Heart right ventricle (tissue), 16 donors: ENCODE data around the gene PCNT. TPM values are rescaled to one million over a fixed set of nuclear protein-coding genes. Genes with fewer than 3 reads are reported as not detected.
A peak's percentile ranks its signal among the peaks of the same experiment; 100 is the strongest.

Experiments used
- ATAC-seq, 8 donors: fragments of 200-7000 bp; cut with Tn5 transposase; one replicate each; pipeline ENCODE4 v1.9.1; 2020; ENCODE audit warnings: mild to moderate bottlenecking in 8 of 8, moderate library complexity in 8 of 8, moderate number of reproducible peaks in 1 of 8
- DNase-seq, 2 donors: peaks; one replicate each; pipeline ENCODE4 v3.0.0-alpha.2; 2020
- H3K27ac ChIP-seq, 10 donors: fragments of 200-600 bp; sonication (generic) in 2 of 10; one replicate each; pipeline versions ENCODE4 v1.5.0 to v1.8.0; 2020 to 2022; ENCODE audit warnings: mild to moderate bottlenecking in 3 of 10
- H3K27me3 ChIP-seq, 7 donors: fragments of 200-600 bp; one replicate each; pipeline ENCODE4 v1.8.0; 2021 to 2022; ENCODE audit warnings: mild to moderate bottlenecking in 2 of 7
- H3K36me3 ChIP-seq, 9 donors: fragments of 200-600 bp; sonication (generic) in 1 of 9; one replicate each; pipeline versions ENCODE4 v1.5.0 to v1.8.0; 2020 to 2022; ENCODE audit warnings: mild to moderate bottlenecking in 2 of 9
- H3K4me1 ChIP-seq, 9 donors: fragments of 200-600 bp; sonication (generic) in 1 of 9; one replicate each; pipeline versions ENCODE4 v1.5.0 to v1.8.0; 2020 to 2022; ENCODE audit warnings: mild to moderate bottlenecking in 4 of 9
- H3K4me3 ChIP-seq, 10 donors: fragments of 200-600 bp; sonication (generic) in 2 of 10; one replicate each; pipeline versions ENCODE4 v1.5.0 to v1.8.0; 2020 to 2022; ENCODE audit warnings: mild to moderate bottlenecking in 7 of 10, moderate library complexity in 2 of 10
- H3K9me3 ChIP-seq, 11 donors: fragments of 200-600 bp in 10 of 11; sonication (generic) in 2 of 11; one replicate each; pipeline versions ENCODE4 v1.5.0 to v1.8.0; 2013 to 2022; ENCODE audit warnings: mild to moderate bottlenecking in 2 of 11, control low read depth in 1 of 11, moderate library complexity in 1 of 11
- CTCF ChIP-seq, 9 donors: fragments of 200-600 bp; sonication (generic) in 2 of 9; IDR thresholded peaks; one replicate each; pipeline versions ENCODE4 v1.5.0 to v1.8.0; 2021 to 2022; ENCODE audit warnings: antibody characterized with exemption in 9 of 9, mild to moderate bottlenecking in 5 of 9, moderate library complexity in 1 of 9
- WGBS, 2 donors: extraction: QIAGEN DNeasy Blood & Tissue Kit; methylation state at CpG; one replicate each; pipeline ENCODE4 v1.1.7; 2013; ENCODE audit warnings: inconsistent platforms in 1 of 2; 5-methylcytosine and 5-hydroxymethylcytosine counted together
- intact Hi-C, 10 donors: fragments of 100-400 bp; cut with DNase I; formaldehyde crosslinking; loops; one replicate each; pipeline versions ENCODE4 v1.11.1 to v1.14.2; 2022
- polyA plus RNA-seq, 2 donors: library from polyadenylated mRNA; stranded (reverse); fragments of 200-250 nt; gene quantifications; one replicate each; pipeline ENCODE4 v1.2.3, GENCODE V29; 2013
- total RNA-seq, 10 donors: library from RNA; stranded (reverse); fragmentation: NEBNext Ultra II Directional in 3 of 10; extraction: Animal tissue kit (Norgen Biotek cat#: 25700) in 3 of 10; gene quantifications; one replicate each; pipeline versions ENCODE4 v1.2.1 to v1.2.4, GENCODE V29; 2021 to 2023
- donor health status: Arrhythmogenic right ventricular cardiomyopathy.
- donor health status: ischemic (EF 13 %, LVEDD 7.1; RV severe dilation, severe dysfunction).
- donor health status: healthy with polysubstance abuse.
- donor health status: DM: no; HTN: yes; CAD: no.
- donor health status: DM: no; HTN: no; CAD: no.
- donor health status: ischemic (EF 25% LVEDD 6.9; RV normal size, moderate dysfunction).
- donor health status: ischemic (EF 25% LVEDD 5.7; RV mildly dilated, moderate dysfunction).
- donor health status: healthy.
- donor health status: DM: yes; HTN: yes; CAD: no.
- donor health status: Ischemic cardiomyopathy.
- donor health status: ischemic (EF 35%, LVEDD 5.7; RV mildly dilated, moderate dysfunction).
- donor health status: nonischemic (EF 11% LVEDD 7.7; RV severe dilation, severe dysfunction).
- donor health status: DM: yes; HTN: yes; CAD: no.
- donor health status: PGD.
- donor health status: ischemic (EF 29% LVEDD 5.4; RV normal size, mild dysfunction).
- donor health status: nonischemic (EF 23%, LVEDD 6.1; RV moderate dilation, normal function).

PCNT gene
- total and polyA plus RNA-seq, 12 donors: 17.5 to 58.6 (median 26.9) TPM

GRCh38 chr21:46421756-46422555 lies 98.0 kb downstream of the PCNT start:
- ATAC-seq: peak in 1 of 8 donors; percentile 16
- Histone ChIP-seq H3K27me3 (no peaks in the 10 kb centered on the region), H3K9me3 (no peaks in the 10 kb centered on the region), H3K36me3 (peaks cover 0 to 84% (median 41%) of the 10 kb centered on the region in 9 donors), H3K4me3 (no peak overlapping the region), H3K4me1 (no peaks in the 10 kb centered on the region), H3K27ac (no peak overlapping the region)
- intact Hi-C loops: no loop called here
- 93 to 94% methylated on average over 35 of the region's 35 CpGs for WGBS, 2 donors
- no peak for TF ChIP-seq CTCF (IDR thresholded peaks at IDR 0.05)
- DNase-seq: no peak

- intact Hi-C loops: no loop called here
- no peak for TF ChIP-seq CTCF (IDR thresholded peaks at IDR 0.05)
- Histone ChIP-seq H3K27me3 (no peaks in the 10 kb centered on the region), H3K36me3 (peaks cover 0 to 84% (median 37%) of the 10 kb centered on the region in 9 donors), H3K9me3 (no peaks in the 10 kb centered on the region), H3K27ac (peak overlapping the region in 1 of 10 donors; percentile 47), H3K4me3 (no peak overlapping the region), H3K4me1 (no peaks in the 10 kb centered on the region)
- 94% methylated on average over 12 of the region's 12 CpGs for WGBS, 2 donors
- DNase-seq (no peak), ATAC-seq (no peak)
These were observed 98.8 kb downstream of the PCNT start for GRCh38 chr21:46422636-46423241.

GRCh38 chr21:46423546-46424038 lies 99.6 kb downstream of the PCNT start:
- Histone ChIP-seq H3K36me3 (peaks cover 0 to 84% (median 37%) of the 10 kb centered on the region in 9 donors), H3K27me3 (no peaks in the 10 kb centered on the region), H3K4me3 (no peak overlapping the region), H3K27ac (peak overlapping the region in 1 of 10 donors; percentile 68), H3K4me1 (no peaks in the 10 kb centered on the region), H3K9me3 (no peaks in the 10 kb centered on the region)
- WGBS, 2 donors: 70 to 74% methylated on average over 1 of the region's 1 CpG
- ATAC-seq (no peak), DNase-seq (no peak)
- no peak for TF ChIP-seq CTCF (IDR thresholded peaks at IDR 0.05)
- intact Hi-C loops: no loop called here

- intact Hi-C loops: no loop called here
- no peaks in the 10 kb centered on the region for H3K4me1 ChIP-seq
- no peaks in the 10 kb centered on the region for H3K9me3 ChIP-seq
- DNase-seq: no peak
- no peak overlapping the region for H3K4me3 ChIP-seq
- H3K36me3 ChIP-seq: peaks cover 0 to 84% (median 33%) of the 10 kb centered on the region in 9 donors
- no peaks in the 10 kb centered on the region for H3K27me3 ChIP-seq
- no peak for TF ChIP-seq CTCF (IDR thresholded peaks at IDR 0.05)
- H3K27ac ChIP-seq: peak overlapping the region in 1 of 10 donors; percentile 68
- ATAC-seq: no peak
- 81 to 83% methylated on average over 17 of the region's 17 CpGs for WGBS, 2 donors
These were observed 100.2 kb downstream of the PCNT start for GRCh38 chr21:46424039-46424591.
